Measurements from ENCODE around the gene ANO7. TPM values are rescaled to one million over a fixed set of nuclear protein-coding genes. Genes with fewer than 3 reads are reported as not detected.

ANO7 gene
- total and polyA plus RNA-seq, 2 of the 8 experiments (the other 6 are each of a cell fraction or from before 2014, with no cell fraction given), result 3.2 to 6.9 TPM

GRCh38 chr2:241214766-241215165, 26.3 kb downstream of the ANO7 start:
- FAIRE-seq (no peak), DNase-seq (ENCODE audit: low read depth in 1 of 2, low spot score in 2 of 2) (no peak)
- Histone ChIP-seq H3K14ac (ENCODE audit: insufficient read length) (no peak overlapping the region), H4K8ac (ENCODE audit: extremely low read depth, insufficient read depth, low read length) (no peak overlapping the region), H3K4me2 (ENCODE audit: insufficient read depth in 1 of 2, low read depth in 2 of 2, low read length in 2 of 2) (no peak overlapping the region), H3K9me3 (ENCODE audit: insufficient read depth in 2 of 2, low read depth in 1 of 2, low read length in 1 of 2) (no peaks in the 10 kb centered on the region), H3K4me3 (ENCODE audit: extremely low read depth in 1 of 4, insufficient read depth in 2 of 4, low read depth in 3 of 4, low read length in 4 of 4) (no peak overlapping the region), H3K18ac (ENCODE audit: extremely low read depth, low read length) (no peak overlapping the region), H4K91ac (replicated peaks; ENCODE audit: insufficient read length, low read length) (no peak overlapping the region), H4K20me1 (replicated peaks in 1 of 2; ENCODE audit: control insufficient read depth in 1 of 2, insufficient read depth in 2 of 2, low read length in 2 of 2) (no peaks in the 10 kb centered on the region), H3K36me3 (ENCODE audit: control insufficient read depth in 2 of 4, insufficient read depth in 4 of 4, low read length in 3 of 4) (no peaks in the 10 kb centered on the region), H3K9ac (replicated peaks in 1 of 4; ENCODE audit: extremely low read depth in 1 of 4, low read depth in 3 of 4, low read length in 3 of 4) (no peak overlapping the region), H2BK120ac (replicated peaks; ENCODE audit: low read depth, low read length) (no peak overlapping the region), H3K27me3 (replicated peaks in 1 of 4; ENCODE audit: control insufficient read depth in 3 of 4, extremely low read depth in 1 of 4, insufficient read depth in 3 of 4, low read length in 3 of 4) (no peaks in the 10 kb centered on the region), H3K4ac (replicated peaks; ENCODE audit: insufficient read length, low read depth, low read length) (no peak overlapping the region), H3K4me1 (replicated peaks in 1 of 4; ENCODE audit: control insufficient read depth in 3 of 4, insufficient read depth in 4 of 4, low read length in 3 of 4) (peaks cover 0 to 20% (median 10%) of the 10 kb centered on the region in 4 experiments; a peak in 6 of 7 replicates), H2AK5ac (ENCODE audit: low read depth, low read length) (no peak overlapping the region), H3K23ac (ENCODE audit: insufficient read length) (no peak overlapping the region), H3K79me2 (ENCODE audit: control insufficient read depth in 1 of 2, insufficient read depth in 2 of 2, low read length in 2 of 2) (no peaks in the 10 kb centered on the region; a peak in 1 of 4 replicates), H3K27ac (ENCODE audit: low read depth, low read length) (no peak overlapping the region), H2BK5ac (ENCODE audit: low read depth, low read length) (no peak overlapping the region), H3K23me2 (ENCODE audit: low read depth, low read length) (peaks cover 7% of the 10 kb centered on the region; the same call in 1 of the 2 replicates), H2BK12ac (ENCODE audit: low read depth, low read length) (no peak overlapping the region), H2BK15ac (ENCODE audit: low read length) (no peak overlapping the region), H3K56ac (replicated peaks; ENCODE audit: insufficient read length, low read depth, low read length) (no peak overlapping the region), H2BK20ac (ENCODE audit: low read length) (no peak overlapping the region), H3K79me1 (ENCODE audit: low read depth, low read length) (no peaks in the 10 kb centered on the region), H2AFZ (ENCODE audit: low read length) (no peak overlapping the region), H4K5ac (ENCODE audit: insufficient read length, low read depth, low read length) (no peak overlapping the region)
- ChIA-PET CTCF (ENCODE audit: partially characterized antibody) (interaction anchor here (1.1 to 1.4 kb wide), 3 partner anchors 13 to 177 kb away, joined by 3 read pairs; no protein-coding TSS in a partner anchor), POLR2A (ENCODE audit: partially characterized antibody) (interaction anchor here (0.8 to 1.4 kb wide), 2 partner anchors 7 to 19 kb away, joined by 3 to 5 read pairs; no protein-coding TSS in a partner anchor)
- WGBS, 2 experiments (ENCODE audit: extremely low coverage in 1 of 2, insufficient coverage in 1 of 2, insufficient read length in 1 of 2, insufficient replicate concordance in 2 of 2, low coverage in 1 of 2, low lambda C conversion rate in 2 of 2, missing lambda C conversion rate in 1 of 2), result 87% methylated on average over 8 of the region's 12 CpGs; no CpG with 5 or more reads in 1 of the 2 experiments
- TF ChIP-seq TBP (IDR thresholded peaks at IDR 0.05; ENCODE audit: low read depth, low read length) (no peak), KDM1A (IDR thresholded peaks at IDR 0.05; ENCODE audit: borderline replicate concordance, low read length) (no peak), POU5F1 (IDR thresholded peaks at IDR 0.05; ENCODE audit: low read depth, low read length) (no peak), TAF1 (IDR thresholded peaks at IDR 0.05; ENCODE audit: low read depth, low read length) (no peak), SP1 (IDR thresholded peaks at IDR 0.05; ENCODE audit: low read depth, low read length) (no peak), EP300 (IDR thresholded peaks at IDR 0.05; ENCODE audit: borderline replicate concordance in 1 of 2, low read depth in 2 of 2, low read length in 2 of 2) (no peak), BRCA1 (IDR thresholded peaks at IDR 0.05; ENCODE audit: low read depth, low read length) (no peak)
